Fibroblast of lung (primary cell): Measurements from ENCODE around the gene PSMD1. TPM values are rescaled to one million over a fixed set of nuclear protein-coding genes. Genes with fewer than 3 reads are reported as not detected.

ENCODE experiments used
- DNase-seq, 2 donors: peaks; one replicate each; pipeline versions ENCODE4 v3.0.0 to v3.0.0-alpha.2; 2010; ENCODE audit warnings: low read depth in 2 of 2
- H2AFZ ChIP-seq: 2 replicates; pipeline ENCODE4 v1.5.1; 2012; ENCODE audit warnings: low read length, control low read depth, inconsistent platforms
- H3K27ac ChIP-seq: 2 replicates; pipeline ENCODE4 v1.5.1; 2011; ENCODE audit warnings: low read length, control low read depth; ENCODE audit not compliant: insufficient read depth
- H3K27me3 ChIP-seq: 2 replicates; pipeline ENCODE4 v1.5.1; 2011; ENCODE audit warnings: mild to moderate bottlenecking, low read length; ENCODE audit not compliant: control insufficient read depth, insufficient read depth
- H3K36me3 ChIP-seq: 2 replicates; pipeline ENCODE4 v1.5.1; 2011; ENCODE audit warnings: low read length; ENCODE audit not compliant: control insufficient read depth, insufficient read depth
- H3K4me1 ChIP-seq: 2 replicates; pipeline ENCODE4 v1.5.1; 2011; ENCODE audit warnings: low read length; ENCODE audit not compliant: control insufficient read depth, insufficient read depth; ENCODE audit errors: extremely low read depth
- H3K4me2 ChIP-seq: 2 replicates; pipeline ENCODE4 v1.5.1; 2011; ENCODE audit warnings: low read length, control low read depth; ENCODE audit not compliant: insufficient read depth; ENCODE audit errors: extremely low read depth
- H3K4me3 ChIP-seq, 4 experiments: fragments of 200-600 bp in 1 of 4; sonication (generic) in 1 of 4; replicated peaks in 1 of 4; 2 replicates each; pipeline ENCODE4 v1.5.1; 2011 to 2016; ENCODE audit warnings: low read length in 4 of 4, low read depth in 3 of 4, mild to moderate bottlenecking in 3 of 4, control low read depth in 2 of 4, inconsistent platforms in 1 of 4, mixed read lengths in 1 of 4; ENCODE audit not compliant: insufficient read depth in 1 of 4; ENCODE audit errors: control extremely low read depth in 1 of 4
- H3K79me2 ChIP-seq: 2 replicates; pipeline ENCODE4 v1.5.1; 2012; ENCODE audit warnings: mild to moderate bottlenecking, low read length, inconsistent platforms; ENCODE audit not compliant: control insufficient read depth, insufficient read depth
- H3K9ac ChIP-seq: 2 replicates; pipeline ENCODE4 v1.5.1; 2011; ENCODE audit warnings: mild to moderate bottlenecking, low read length, control low read depth; ENCODE audit not compliant: insufficient read depth
- H3K9me3 ChIP-seq: 2 replicates; pipeline ENCODE4 v1.5.1; 2012; ENCODE audit warnings: low read depth, low read length; ENCODE audit not compliant: control insufficient read depth, insufficient read depth
- H4K20me1 ChIP-seq: 2 replicates; pipeline ENCODE4 v1.5.1; 2011; ENCODE audit warnings: low read length; ENCODE audit not compliant: control insufficient read depth, insufficient read depth; ENCODE audit errors: extremely low read depth
- CTCF ChIP-seq, 2 donors: IDR thresholded peaks in 1 of 2; conservative IDR thresholded peaks in 1 of 2; 1 replicate in 1 of 2; 2 replicates in 1 of 2; pipeline ENCODE4 v1.5.1; 2011 to 2012; ENCODE audit warnings: low read length in 2 of 2, control low read depth in 1 of 2, inconsistent platforms in 1 of 2, low read depth in 1 of 2, mild to moderate bottlenecking in 1 of 2
- EZH2 ChIP-seq: IDR thresholded peaks from 2 replicates; pipeline ENCODE4 v1.5.1; 2012; ENCODE audit warnings: low read length, control low read depth, mild to moderate bottlenecking; ENCODE audit errors: missing control alignments
- polyA plus RNA-seq, 2 donors: library from polyadenylated mRNA; depleted of rRNA in 1 of 2; stranded (reverse) in 1 of 2; unstranded in 1 of 2; fragments of >200 nt; gene quantifications; 2 replicates each; pipeline ENCODE4 v1.2.1, GENCODE V29; 2011 to 2012; ENCODE audit warnings: missing spikeins in 1 of 2
- total RNA-seq: library from RNA; depleted of rRNA; stranded (reverse); fragments of >200 nt; gene quantifications from 2 replicates; pipeline ENCODE4 v1.2.1, GENCODE V29; 2014

The PSMD1 gene
- total and polyA plus RNA-seq, 2 donors (not counting 1 experiment from before 2014, with no cell fraction given) = 125 to 144 TPM

GRCh38 chr2:231038483-231039293 is 18.0 kb upstream of the PSMD1 start:
- Histone ChIP-seq H3K27me3 (peaks cover 22% of the 10 kb centered on the region), H3K4me2 (no peak overlapping the region), H3K36me3 (no peaks in the 10 kb centered on the region), H3K27ac (no peak overlapping the region), H3K4me1 (no peaks in the 10 kb centered on the region), H2AFZ (no peak overlapping the region), H3K4me3 (no peak overlapping the region), H3K9ac (no peak overlapping the region), H3K9me3 (no peaks in the 10 kb centered on the region), H4K20me1 (no peaks in the 10 kb centered on the region), H3K79me2 (no peaks in the 10 kb centered on the region)
- DNase-seq = no peak
- TF ChIP-seq EZH2 (no peak), CTCF (conservative IDR thresholded peaks at IDR 0.05 in 1 of 2, IDR thresholded peaks at IDR 0.05 in 1 of 2; ENCODE audit: low read depth in 1 of 2, low read length in 2 of 2) (no peak)

GRCh38 chr2:231039294-231039664 is 17.4 kb upstream of the PSMD1 start:
- Histone ChIP-seq H2AFZ (no peak overlapping the region), H3K36me3 (no peaks in the 10 kb centered on the region), H3K9ac (no peak overlapping the region), H3K4me3 (no peak overlapping the region), H3K4me2 (no peak overlapping the region), H3K79me2 (no peaks in the 10 kb centered on the region), H3K4me1 (no peaks in the 10 kb centered on the region), H3K27ac (no peak overlapping the region), H4K20me1 (no peaks in the 10 kb centered on the region), H3K27me3 (peaks cover 22% of the 10 kb centered on the region), H3K9me3 (no peaks in the 10 kb centered on the region)
- no peak for DNase-seq
- TF ChIP-seq EZH2 = no peak
- TF ChIP-seq CTCF (conservative IDR thresholded peaks at IDR 0.05 in 1 of 2, IDR thresholded peaks at IDR 0.05 in 1 of 2; ENCODE audit: low read depth in 1 of 2, low read length in 2 of 2) = no peak

- TF ChIP-seq EZH2 (no peak), CTCF (conservative IDR thresholded peaks at IDR 0.05 in 1 of 2, IDR thresholded peaks at IDR 0.05 in 1 of 2; ENCODE audit: low read depth in 1 of 2, low read length in 2 of 2) (no peak)
- Histone ChIP-seq H3K4me1 (no peaks in the 10 kb centered on the region), H2AFZ (no peak overlapping the region), H3K4me3 (no peak overlapping the region), H3K79me2 (no peaks in the 10 kb centered on the region), H3K4me2 (no peak overlapping the region), H3K36me3 (no peaks in the 10 kb centered on the region), H4K20me1 (no peaks in the 10 kb centered on the region), H3K27ac (no peak overlapping the region), H3K9me3 (no peaks in the 10 kb centered on the region), H3K9ac (no peak overlapping the region), H3K27me3 (peaks cover 22% of the 10 kb centered on the region)
- no peak for DNase-seq
Measured at GRCh38 chr2:231039821-231040364, 16.8 kb upstream of the PSMD1 start.
